ENCODE measurements around the gene SLC16A3.
A peak's percentile ranks its signal among the peaks of the same experiment; 100 is the strongest.
"Not testable (repeated sequence)": the region's sequence is repeated elsewhere in the genome, so short reads cannot be mapped to it uniquely, and the experiment has no call there.

SLC16A3 gene

GRCh38 chr17:82204831-82205719, 23.8 kb upstream of the SLC16A3 start:
- no peak for DNase-seq

DNA sequence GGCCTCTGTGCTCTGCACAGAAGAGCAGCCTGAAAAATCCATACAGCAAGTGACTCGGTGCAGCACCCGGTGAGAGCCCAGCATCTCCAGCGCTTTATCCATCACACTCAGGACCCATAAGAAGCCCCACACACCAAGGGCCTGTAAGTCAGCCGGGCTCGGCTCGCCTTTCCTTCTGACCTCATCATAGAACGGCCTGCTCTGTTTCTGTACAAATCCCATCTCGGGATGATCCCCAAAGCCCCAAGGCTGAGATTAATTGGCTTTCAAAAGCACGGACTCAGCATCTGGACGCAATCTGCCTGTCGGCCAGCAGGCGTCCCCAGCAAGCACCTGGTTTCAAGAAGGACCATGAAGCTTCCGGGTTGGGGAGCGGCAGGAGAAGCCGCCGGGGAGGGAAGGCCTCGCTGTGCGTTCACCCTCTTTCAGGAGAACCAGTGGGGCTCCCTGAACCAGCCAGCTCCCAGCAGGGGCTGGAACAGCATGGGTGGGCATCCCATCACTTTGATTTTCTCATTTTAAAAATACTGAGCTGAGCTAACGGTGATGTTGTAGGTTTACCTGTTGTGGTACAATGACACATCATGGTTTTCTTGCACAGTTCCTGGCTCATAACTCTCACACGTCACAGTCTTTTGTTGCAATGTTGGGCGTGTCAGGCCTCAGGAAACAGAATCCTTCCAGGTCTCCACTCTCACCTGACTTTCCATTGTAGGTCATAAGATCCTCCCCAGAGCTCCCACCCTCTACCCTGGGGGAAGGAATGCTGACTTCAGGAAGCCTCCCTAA, 22.9 kb upstream of the SLC16A3 start:
- peak; percentile 81 for DNase-seq

DNA sequence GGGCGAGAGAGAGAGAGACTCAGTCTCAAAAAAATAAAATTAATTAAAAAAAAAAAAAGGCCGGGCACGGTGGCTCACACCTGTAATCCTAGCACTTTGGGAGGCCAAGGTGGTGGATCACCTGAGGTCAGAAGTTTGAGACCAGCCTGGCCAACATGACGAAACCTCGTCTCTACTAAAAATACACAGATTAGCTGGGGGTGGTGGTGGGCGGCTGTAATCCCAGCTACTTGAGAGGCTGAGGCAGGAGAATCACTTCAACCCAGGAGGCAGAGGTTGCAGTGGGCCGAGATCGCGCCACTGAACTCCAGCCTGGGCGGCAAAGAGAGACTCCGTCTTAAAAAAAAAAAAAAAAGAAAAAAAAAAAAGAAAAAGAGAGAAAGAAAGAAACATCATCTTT, 18.2 kb upstream of the SLC16A3 start:
- DNase-seq = not testable (repeated sequence)

DNA sequence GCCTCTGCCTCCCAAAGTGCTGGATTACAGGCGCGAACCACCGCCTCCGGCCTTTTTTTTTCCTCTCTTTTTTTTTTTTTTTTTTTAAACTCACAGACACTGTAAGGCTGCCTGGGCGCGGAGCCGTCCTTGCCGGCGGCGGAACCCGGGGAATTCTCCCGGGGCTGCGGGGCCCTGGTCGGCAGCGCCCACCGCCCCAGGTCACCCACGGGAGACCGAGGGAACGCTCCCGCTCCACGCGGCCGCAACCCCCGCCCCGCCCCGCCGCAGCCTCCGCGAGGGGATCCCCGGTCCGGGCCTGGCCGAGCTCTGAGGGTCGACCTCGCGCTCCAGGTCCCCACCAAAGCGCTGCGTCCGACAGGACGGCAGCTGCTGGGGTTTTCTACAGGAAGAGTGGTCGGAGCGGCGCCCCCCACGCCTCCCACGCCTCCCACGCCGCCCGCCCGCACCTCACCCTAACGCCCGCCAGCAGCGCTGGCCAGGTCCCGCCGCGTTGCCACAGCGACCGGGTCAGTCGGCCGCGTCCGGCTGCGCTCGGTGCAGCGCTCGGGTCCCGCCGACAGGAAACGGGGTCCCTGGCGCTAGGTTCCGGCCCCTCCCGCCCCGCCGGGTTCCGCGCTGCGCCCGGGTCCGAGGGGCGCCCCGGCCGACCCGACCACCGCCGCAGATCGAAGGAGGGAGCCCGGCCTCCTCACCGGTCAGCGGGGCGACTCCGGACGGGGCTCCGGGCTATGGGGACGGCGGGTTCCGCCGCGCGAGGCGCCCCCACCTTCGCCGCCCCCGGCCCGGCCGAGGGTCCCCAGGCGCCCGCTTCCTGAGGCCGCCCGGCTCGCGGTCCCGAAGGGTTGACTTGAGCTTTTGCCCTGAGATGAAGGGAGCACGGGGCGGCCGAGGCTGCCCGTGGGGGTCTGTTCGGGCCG, 16.3 kb upstream of the SLC16A3 start, which contains the start of gene CCDC57:
Gene CCDC57, minus strand, starts transcription at position 512 of the 920 bp plus-strand sequence. CDS start 10,898 bp downstream, outside the sequence.
- no peak for DNase-seq

DNA sequence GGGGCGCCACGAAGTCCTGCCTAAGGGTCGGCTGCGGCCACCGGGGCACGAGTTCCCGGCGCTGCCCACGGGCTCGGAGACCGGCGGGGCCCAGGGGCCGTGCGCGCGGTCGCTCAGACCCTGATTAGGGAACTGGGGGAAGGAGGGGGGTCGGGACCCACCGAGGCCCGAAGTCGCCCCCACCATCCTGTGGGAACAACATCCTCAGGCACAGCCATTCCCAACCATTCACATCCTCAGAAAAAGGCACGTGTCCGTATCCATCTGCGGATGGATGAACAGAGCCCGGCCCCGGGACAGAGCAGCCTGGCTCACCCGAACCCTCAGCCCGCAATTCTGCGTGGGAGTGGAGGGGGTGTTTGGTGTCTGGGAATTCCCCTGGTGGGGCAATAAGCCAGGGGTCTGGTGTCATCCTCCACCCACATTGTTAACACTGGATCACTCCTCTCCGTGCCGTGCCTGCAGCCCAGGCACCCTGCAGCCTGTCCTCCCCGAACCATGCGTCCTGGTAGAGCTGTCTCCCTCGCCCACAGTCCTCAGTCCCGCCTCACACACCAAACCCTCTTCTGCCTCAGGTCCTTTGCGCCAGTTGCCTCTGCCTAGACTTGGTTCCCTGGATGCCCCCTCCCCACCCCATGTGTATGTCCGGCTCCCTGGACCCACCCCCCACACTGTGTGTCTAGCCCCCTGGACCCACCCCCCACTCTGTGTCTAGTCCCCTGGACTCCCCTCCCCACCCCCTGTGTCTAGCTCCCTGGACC, 15.4 kb upstream of the SLC16A3 start:
- no peak for DNase-seq

DNA sequence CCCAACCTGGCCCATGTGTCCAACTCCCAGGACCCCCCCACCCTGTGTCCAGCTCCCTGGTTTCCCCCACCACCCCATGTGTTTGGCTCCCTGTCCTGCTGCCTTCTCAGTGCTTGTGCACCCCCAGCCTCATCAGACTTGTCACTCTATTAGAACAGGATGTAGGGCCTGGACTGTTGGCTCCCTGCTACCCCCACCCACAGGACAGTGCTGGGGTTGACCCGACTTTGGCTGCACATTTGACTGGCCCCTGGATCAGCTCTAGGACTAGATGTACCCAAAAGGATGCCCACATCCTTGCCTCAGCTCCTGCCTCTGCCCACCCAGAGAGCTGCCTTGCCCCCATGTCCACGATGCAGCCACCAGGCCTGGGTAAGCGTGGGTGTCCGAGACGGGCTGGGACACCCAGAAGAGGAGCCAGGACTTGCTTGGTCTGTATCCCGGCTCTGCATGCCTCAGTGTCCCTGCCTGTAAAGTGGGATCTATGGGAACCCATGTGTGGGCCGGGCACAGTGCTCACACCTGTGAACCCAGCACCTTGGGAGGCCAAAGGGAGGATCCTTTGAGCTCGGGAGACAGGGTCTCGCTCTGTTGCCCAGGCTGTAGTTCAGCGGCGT, 14.7 kb upstream of the SLC16A3 start:
- DNase-seq = no peak

- no peak for DNase-seq
These were observed 13.5 kb upstream of the SLC16A3 start for GRCh38 chr17:82215095-82215971.

DNA sequence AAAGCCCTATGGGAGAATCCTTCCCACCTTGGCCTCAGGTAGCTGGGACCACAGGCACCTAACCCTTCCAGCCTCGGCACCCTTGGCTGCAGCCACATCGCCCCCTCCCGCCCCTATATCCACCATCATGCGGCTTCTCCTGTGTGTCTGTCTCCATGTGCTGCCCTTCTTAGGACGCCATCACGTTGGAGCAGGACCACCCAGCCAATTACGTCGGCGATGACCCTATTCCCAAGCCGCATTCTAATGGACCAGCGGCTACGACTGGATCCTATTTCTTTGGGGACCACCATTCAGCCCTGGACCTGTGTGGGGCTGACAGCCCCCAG, 12.9 kb upstream of the SLC16A3 start:
- no peak for DNase-seq

DNA sequence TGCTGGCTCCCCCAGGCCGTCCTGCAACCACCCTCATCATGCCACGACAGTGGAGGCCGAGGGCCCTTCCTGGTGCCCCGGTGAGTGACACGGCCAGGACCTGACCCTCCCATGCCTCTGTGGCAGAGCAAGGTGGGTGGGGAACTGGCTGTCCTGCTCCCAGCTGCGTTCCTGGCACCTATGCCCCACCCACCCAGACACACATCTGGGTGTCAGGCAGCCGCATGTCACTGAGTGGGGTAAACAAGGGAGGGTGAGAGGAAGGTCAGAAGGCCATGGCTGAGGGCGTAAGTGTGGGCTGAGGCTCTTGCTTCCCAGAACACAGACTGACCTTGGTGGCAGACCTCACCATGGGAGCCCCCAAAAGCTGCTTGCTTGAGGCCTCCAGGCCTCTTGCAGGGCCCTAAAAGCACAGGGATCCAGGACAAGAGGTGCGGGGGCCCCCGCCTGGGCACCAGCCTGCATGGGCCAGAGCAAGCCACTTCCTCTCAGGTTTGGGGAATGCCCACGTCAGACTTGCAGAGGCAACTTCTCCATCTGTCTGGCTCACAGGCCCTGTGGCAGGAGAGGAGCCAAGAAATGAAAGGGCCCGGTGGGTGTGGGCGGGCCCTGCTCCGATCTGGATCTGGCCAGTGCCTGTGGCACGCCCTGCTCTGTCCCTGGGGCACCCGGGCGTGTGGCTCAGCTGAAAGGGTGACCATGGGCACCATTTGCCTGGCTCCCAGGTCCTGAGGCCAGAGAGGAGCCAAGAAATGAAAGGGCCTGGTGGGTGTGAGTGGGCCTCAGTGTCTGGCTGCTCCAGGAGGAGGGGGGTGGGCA, 12.3 kb upstream of the SLC16A3 start:
- DNase-seq = peak; percentile 63

GRCh38 chr17:82217120-82217529, 11.7 kb upstream of the SLC16A3 start:
- DNase-seq = no peak

DNA sequence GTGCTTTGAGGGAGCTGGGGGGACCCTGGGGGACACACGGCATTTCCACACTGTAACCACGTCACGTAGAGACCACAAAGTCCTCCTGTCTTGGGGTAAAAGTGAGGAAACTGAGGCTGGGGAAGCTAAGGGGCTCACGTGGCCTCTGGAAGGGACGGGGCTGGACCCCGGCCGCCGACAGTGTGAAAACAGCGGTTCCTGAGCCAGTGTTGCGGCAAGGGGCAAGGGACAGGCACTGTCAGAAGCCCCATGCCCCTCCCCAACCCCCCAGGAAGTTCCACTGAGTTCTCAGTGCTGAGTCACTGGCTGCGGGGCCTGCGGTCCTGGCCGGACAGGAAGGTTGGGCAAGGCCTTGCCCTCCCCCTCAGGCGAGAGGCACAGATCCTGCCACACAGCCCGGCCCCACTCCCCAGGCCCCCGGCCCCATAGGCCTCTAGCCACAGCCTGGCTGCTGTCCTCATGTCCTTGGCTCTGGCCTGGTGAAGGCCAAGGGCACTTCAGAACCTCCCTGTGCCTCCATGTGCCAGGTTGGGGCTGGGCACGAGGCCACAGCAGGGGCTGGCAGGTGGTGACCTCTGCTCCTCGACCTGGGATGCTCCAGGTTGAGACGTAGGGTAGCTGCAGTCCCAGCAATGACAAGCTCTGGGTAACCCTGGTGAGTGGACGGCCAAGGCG, 11.2 kb upstream of the SLC16A3 start:
- DNase-seq = no peak

GRCh38 chr17:82218349-82219075, 10.3 kb upstream of the SLC16A3 start:
- no peak for DNase-seq

DNA sequence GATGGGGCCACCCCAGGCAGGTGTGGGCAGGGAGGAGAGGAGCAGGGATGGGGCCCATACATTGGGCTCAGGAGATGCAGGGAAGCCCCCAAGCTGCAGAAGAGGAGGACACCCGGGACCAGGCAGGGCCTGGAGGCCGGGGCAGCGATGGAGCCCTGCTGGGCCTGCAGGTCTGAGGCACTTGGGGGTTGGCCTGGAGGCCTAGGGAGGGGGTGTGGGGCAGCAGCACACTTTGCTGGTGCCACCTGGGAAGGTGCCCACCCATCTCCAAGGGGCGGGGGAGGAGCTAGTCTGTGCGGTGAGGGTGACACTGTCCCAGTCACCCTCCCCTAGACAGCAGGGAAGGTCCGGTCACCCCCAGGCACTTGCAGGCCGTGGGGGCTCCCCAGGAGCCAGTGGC, 9.8 kb upstream of the SLC16A3 start:
- no peak for DNase-seq

DNA sequence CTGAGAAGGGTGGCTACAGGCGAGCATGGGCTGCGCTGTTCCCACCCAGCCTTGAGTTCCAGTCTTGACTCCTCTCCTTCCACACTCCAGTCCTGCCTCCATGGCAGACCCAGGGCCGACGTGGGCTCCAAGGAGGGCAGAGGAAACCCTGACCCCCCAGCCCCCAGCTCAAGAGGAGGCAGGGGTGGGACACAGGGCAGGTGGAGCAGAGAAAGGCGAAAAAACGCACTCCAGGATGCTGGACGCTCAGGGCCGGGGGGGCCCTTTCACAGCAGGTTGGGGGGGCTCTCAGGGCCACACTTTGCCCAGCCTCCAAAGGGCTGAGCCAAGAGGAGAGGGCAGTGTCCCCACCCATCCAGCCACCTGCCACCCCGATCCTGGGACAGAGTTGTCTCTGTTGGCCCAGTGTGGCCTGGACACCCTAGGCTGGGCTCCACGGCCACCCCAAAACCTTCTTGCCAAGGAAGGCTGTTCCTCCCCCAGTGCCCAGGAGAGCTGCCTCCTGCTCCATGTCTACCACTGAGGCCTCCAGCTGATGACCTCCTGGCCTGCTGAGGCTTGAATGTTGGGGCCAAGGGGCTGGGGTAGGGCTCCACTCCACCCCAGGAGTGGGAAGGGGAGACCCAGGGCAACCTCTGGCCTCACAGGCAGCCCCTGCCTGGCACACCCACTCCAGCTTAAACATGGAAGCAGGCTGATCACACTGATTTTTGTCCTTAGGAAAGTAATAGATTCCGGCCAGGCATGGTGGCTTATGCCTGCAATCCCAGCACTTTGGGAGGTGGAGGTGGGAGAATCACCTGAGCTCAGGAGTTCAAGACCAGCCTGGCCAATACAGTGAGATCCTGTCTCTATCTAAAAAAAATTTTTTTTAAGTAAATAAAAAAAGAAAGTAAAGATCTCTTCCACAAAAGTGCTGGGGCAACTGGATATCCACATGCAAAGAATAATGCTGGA, 8.8 kb upstream of the SLC16A3 start:
- no peak for DNase-seq

DNA sequence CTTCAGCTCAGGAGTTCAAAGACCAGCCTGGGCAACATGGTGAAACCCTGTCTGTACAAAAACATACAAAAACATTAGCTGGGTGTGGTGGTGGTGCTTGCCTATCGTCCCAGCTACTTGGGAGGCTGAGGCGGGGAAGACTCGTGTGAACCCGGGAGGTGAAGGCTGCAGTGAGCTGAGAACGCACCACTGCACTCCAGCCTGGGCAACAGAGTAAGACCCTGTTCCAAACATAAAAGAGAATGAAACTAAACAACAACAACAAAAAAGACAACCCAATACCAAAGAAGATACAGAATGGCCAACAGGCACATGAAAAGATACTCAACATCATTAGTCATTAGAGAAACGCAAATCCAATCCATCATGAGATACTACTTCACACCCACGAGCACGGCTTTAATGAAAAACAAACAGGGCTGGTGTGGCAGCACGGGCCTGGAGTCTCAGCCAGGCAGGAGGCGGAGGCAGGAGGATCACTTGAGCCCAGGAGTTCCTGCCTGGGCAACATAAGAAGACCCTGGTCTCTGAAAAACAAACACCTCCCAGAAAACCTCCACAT, 7.4 kb upstream of the SLC16A3 start:
- no peak for DNase-seq

DNA sequence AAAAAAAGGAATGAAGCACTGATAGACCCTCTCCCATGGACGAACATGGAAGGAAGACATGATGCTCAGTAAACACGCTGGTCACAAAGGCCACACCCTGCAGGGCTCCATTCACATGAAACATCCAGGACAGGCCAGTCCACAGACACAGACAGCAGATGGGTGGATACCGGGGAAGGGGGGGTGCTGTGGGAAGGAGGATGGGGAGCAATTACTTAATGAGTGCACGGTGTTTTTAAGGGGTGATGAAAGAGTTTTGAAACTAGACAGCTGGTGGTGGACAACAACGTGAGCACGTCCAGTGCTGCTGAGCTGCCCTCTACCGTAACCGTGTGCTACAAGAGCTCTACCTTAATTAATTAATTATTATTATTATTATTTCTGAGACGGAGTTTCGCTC, 6.0 kb upstream of the SLC16A3 start:
- no peak for DNase-seq

- DNase-seq = no peak
These were observed 5.3 kb upstream of the SLC16A3 start for GRCh38 chr17:82223517-82223916.
